Measurements from ENCODE around the gene NFAM1.

NFAM1 gene

GRCh38 chr22:42439021-42439567, 6.9 kb upstream of the NFAM1 start:
- DNase-seq: no peak

- no peak for DNase-seq
Measured at GRCh38 chr22:42438293-42438650, 6.1 kb upstream of the NFAM1 start.

DNA sequence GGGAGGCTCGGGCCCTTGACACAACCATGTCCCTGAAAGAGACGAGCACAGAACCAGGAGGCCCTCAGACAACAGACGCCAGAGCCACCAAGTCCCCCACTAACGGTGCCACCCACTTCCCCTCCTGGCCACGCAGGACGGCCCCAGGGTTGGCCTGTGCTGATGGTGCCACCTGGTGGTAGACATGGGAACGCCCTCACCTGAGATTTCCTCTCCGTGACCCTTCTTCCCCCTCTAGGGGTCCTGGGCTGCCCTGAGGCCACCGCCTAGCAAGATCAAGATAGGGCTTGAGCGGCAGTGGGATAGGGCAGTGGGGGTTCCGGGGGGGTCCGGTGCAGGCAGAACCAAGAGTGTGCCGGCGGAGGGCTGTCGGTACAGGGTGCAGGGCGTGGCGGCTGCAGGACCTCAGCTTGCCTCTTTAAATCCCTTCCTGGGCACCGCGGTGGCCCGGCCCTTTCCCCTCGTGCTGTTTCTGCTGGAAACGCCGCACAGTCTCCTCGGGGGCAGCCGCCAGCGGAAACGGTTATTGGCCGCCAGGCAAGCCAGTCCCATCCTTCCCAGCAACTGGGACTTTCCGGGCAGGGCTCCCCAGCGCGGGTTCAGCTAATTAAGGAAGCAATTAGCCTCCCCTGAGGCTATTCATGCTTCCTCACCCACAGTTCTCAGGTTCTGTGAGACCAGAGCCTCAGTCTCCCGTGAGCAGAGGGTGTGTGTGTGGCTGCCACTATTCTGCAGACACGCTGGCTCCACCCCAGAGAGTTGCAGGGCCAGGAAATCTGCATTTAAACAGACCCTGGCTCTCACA, 5.5 kb upstream of the NFAM1 start:
- DNase-seq: peak; percentile 85

DNA sequence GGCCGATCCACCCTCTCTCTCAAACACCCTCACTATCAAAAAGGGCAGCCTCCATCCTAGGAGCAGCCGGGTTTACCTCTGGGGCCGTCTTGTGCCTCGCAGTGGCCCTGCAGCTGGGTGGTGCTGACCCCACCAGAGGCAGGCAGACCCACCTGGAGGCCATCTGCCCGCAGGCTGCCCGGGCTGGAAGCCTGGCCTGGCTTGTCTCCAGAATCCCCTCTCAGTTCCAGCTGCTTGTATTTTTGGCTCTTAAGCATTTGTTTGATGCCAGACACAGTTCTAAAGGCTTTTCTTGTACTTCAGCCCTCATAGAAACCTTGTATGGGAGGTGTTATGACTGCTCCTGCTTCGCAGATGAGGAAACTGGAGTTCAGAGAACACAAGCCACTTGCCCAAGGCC, 4.2 kb upstream of the NFAM1 start:
- peak; percentile 51 for DNase-seq

DNA sequence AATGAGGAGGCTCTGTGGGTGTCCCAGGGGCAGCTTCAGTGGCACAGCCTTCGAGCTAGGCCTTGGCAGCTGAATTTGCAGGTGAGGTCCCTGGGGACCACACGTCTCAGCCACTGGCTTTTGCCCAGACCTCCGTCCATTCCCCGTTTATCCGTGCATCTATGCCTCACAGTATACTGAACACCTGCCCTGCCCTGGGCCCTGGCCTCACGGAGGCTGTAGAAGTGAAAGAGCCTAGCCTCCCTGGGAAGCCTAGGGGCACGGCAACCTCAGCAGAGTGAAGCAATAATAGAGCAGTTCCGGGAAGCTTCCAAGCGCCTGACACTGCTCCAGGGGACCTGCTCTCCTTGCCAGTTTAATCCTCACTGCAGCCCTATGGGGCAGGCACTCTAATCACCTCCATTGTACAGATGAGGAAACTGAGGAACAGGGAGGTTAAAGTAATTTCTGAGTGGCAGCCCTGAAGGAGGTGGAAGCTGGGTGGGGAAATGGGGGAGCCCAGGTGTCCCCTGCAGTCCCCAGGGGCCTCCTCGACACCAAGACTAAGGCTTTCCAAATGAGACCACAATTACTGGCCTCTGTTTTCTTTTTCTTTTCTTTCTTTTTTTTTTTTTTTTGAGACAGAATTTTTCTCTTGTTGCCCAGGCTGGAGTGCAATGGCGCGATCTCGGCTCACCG, 2.7 kb upstream of the NFAM1 start:
- no peak for DNase-seq

- DNase-seq: peak; percentile 69
Measured at GRCh38 chr22:42433754-42434682, 1.8 kb upstream of the NFAM1 start.

GRCh38 chr22:42432818-42433217, 615 bp upstream of the NFAM1 start:
- DNase-seq: no peak

- DNase-seq: no peak
Measured at GRCh38 chr22:42431401-42432019, 693 bp downstream of the NFAM1 start.

GRCh38 chr22:42430528-42431125, 1.6 kb downstream of the NFAM1 start:
- no peak for DNase-seq

GRCh38 chr22:42428760-42429159, 3.4 kb downstream of the NFAM1 start:
- DNase-seq: no peak

DNA sequence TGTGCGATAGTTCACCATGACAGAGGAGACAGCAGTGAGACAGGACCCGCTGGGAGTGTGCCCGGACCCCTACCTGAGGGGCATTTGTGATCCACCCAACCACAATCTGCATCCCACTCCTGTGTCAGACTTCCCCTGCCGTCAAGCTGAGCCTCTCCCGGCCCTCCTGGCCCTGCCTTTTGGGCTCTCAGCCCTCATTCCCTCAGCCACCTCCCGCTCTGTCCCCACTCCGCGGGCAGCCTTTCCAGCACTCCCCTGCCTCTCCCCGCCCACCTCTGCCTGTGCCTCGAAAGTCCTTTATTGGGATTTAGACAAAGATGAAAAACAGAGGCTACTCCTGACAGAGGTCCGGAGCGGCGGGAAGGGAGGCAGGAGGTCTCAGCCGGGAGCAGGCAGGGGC, 4.2 kb downstream of the NFAM1 start:
- DNase-seq: no peak

DNA sequence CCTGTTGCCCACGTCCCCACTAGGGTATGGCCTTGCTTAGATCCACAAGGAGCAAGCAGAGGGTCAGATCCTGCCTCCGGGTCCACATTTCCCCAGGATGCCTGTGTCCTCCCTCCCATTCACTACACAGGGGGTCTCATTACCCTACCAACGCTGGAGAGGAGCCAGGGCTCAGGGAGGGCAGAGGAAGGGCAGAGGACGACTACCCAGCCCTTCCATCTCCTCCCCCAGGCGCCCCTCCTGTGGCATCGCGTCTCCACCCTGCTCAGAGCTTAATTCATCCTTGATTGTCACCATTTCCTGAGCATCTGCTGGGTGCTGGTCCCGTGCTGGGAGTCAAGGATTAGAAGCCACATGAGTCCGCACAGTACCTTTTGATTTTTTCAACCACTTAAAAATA, 5.0 kb downstream of the NFAM1 start:
- DNase-seq: no peak

GRCh38 chr22:42425989-42426355, 6.2 kb downstream of the NFAM1 start:
- DNase-seq: no peak

GRCh38 chr22:42425337-42425988, 6.7 kb downstream of the NFAM1 start:
- no peak for DNase-seq

GRCh38 chr22:42419243-42419881, 12.8 kb downstream of the NFAM1 start:
- DNase-seq: no peak

GRCh38 chr22:42418811-42419242, 13.4 kb downstream of the NFAM1 start:
- no peak for DNase-seq

- DNase-seq: no peak
Measured at GRCh38 chr22:42417645-42418305, 14.4 kb downstream of the NFAM1 start.

DNA sequence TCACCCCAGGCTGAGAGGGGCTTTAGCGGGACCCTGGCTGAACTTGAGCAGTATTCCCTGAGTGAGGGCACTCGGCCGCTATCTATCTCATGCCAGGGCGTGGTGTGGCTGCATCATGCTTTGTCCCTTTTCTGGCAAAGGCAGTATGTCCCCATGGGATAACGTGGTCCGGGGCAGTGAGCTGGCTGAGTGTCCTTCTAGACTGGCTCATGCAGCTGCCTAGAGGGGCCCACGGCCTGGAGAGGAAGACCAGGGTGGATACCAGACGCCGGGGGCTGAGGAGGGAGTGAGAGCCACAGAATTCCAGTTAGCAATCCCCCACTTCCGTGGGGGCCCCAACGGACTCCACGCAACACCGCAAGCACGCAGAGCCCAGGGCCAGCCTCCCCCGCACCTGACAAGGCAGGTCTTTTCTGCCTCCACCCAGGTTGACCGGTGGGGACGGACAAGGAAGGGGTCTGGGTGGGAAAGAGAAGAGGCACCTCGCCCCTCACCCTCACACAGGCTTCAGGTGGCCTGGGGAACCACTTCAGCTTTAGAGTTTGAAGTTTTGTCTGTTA, 15.5 kb downstream of the NFAM1 start:
- no peak for DNase-seq

- DNase-seq: no peak
Measured at GRCh38 chr22:42414565-42415303, 17.5 kb downstream of the NFAM1 start.

DNA sequence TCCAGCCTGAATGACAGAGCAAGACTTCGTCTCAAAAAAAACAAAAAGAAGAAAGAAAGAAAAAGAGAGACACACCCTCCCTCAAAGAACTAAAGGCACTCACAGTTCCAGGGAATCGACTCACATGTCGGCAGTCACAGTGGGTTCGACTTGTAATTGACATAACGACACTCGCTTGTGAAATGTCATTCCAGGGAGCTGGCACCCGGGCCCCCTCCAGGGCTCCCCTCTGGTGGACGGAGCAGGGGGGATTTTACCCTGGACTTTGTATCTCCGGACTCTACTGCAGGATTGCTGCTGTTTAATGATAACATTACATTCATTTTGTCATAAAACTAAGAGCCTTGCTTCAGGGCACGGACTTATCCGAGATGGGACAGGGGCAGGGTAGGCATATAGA, 18.2 kb downstream of the NFAM1 start:
- no peak for DNase-seq
